GM21381 (cell line): ENCODE results near the gene USP15.
A peak's percentile ranks its signal among the peaks of the same experiment; 100 is the strongest.
"Not testable (repeated sequence)": the region's sequence is repeated elsewhere in the genome, so short reads cannot be mapped to it uniquely, and the experiment has no call there.

Experiments used
- ATAC-seq: cut with Tn5 transposase; IDR thresholded peaks from one replicate; pipeline ENCODE4 v1.9.1; 2021; ENCODE audit warnings: mild to moderate bottlenecking, moderate library complexity; ENCODE audit not compliant: unreplicated experiment

Gene USP15

DNA sequence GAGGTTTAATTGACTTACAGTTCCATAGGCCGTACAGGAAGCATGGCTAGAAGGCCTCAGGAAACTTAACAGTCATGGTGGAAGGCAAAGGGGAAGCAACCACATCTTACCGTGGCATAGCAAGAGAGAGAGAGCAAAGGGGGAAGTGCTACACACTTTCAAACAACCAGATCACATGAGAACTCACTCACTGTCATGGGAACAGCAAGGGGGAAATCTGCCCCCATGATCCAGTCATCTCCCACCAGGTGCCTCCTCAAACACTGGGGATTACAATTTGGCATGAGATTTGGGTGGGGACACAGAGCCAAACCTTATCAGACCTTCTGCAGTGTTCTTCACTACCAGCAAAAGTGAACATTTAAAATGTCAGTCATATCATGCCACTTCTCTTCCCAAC is 58.9 kb downstream of the USP15 start:
- no peak for ATAC-seq

DNA sequence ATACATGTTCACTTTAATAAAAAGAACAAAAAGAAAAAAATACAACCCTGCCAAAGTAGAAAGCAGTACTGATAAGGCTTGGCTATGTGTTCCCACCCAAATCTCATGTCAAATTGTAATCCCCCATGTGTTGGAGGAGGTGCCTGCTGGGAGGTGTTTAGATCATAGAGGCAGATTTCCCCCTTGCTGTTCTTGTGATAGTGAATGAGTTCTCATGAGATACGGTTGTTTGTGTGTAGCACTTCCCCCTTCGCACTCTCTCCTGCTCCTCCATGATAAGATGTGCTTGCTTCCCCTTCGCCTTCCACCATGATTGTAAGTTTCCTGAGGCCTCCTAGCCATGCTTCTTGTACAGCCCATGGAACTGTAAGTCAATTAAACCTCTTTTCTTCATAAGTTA is 59.9 kb downstream of the USP15 start:
- ATAC-seq, result no peak

DNA sequence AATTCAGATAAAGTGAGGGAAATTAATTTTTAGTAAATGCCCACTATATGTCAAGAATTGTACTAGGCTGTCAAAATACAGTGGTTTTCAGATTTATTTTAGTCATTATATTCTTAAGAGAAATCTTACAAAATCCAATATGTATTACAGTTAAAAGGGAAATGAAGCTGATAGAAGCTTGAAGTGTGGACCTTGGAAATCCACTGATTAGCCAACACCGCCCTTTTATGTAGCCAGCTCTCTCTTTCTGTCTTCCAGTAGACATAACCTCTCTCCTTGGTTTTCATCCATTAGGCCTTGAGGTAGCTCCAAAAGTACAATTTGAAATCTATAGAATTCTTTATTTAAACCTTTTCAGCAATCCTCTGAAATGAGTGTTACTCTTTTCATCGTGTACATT is 63.2 kb downstream of the USP15 start:
- ATAC-seq, result no peak

DNA sequence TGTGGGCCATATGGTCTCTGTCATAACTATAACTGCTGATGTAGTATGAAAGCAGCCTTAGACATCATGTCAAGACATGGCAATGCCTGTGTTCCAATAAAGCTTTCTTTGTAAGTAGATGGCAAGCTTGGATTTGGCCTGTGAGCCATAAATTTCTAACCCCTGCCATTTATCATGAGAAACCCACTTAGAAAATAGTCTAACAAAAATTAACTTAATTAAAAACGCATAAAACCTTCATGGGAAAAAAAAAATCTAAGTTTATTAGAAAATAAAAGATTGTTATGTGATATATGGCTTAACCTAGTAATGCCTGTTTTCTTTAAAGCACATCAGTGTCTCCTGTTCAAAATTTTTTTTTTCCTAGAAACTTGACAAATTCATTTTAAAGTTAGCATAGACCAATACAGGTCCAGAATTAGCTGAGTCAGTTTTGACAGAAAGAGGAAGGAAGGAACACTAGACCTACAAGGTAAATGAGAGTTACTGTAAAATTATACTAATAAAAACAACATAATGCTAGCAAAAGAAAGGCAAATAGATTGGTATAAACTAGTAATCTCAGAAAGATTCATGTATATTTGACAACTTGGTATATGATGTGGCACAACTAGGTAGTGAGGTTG is 68.2 kb downstream of the USP15 start:
- ATAC-seq, result no peak

DNA sequence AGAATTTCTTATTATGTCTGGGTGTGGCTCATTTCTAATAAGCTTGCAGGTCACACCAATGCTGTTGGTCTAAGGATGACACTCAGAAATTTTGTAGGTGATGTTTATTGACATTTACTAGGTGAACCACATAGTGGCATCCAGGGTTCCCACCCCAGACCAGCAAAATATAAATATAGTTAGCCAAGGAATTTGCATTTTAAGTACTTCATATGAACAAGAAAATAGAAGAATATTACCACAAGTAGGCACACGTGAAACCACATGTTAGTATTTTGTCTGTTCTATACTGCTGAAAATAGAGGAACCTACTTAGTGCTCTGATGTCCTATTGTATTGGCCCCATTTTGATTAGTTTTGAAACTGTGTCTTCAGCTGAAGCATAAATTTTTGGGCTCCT is 71.1 kb downstream of the USP15 start:
- ATAC-seq, result peak; percentile 67

DNA sequence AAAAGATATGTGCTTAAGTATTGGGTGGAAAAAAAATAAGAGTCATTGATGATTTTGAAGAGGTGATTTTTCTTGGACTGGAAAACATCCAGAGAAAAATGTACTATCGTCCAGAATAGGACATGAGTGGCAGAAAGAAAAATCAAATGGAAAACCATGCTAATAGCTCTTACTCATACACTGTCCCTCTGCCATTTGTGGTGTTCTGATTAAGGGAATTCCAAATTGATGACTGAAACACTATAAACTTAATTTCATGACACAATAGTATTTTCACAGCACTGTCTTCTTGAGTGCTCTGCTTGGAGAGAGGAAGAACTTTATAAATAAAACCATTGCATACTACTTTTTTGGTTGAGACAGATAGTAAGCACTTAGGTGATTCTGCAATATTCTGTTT is 72.4 kb downstream of the USP15 start:
- no peak for ATAC-seq

DNA sequence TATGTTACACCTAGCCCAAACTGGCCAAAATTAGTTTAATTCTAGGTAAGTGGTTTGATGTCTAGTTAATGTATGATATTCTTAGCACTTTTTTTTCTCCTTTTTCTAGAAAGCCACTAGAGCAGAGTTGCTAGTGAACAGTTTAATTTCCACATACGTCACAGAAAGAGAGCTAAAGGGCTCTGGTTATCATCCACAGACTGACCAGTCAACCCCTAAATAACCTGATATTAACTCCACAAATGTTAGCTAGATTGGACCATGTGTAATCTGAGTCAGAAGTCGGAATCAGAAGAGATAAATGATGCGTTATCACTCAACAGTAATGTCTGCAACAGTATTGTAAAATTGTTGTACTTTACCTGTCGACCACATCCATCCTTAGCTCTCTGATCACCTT is 74.9 kb downstream of the USP15 start:
- no peak for ATAC-seq

DNA sequence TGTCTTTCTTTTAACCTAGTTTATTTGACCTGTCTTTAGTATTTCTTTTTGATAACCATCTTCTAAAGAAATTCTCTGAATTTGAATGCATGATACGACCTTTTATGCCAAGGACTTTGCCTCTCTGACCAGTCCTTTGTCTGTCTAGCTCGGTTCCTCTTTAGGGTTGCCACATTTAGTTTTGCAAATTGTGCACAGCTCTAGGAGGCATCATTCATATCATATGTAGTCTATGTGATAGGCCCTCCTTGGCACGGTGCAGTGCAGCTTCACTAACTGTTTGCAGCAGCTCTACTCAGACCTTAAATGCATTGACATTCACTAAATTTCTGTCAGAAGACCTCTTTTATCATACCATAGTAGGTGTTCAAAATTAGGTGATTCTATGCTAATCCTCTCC is 75.6 kb downstream of the USP15 start:
- ATAC-seq, result no peak

DNA sequence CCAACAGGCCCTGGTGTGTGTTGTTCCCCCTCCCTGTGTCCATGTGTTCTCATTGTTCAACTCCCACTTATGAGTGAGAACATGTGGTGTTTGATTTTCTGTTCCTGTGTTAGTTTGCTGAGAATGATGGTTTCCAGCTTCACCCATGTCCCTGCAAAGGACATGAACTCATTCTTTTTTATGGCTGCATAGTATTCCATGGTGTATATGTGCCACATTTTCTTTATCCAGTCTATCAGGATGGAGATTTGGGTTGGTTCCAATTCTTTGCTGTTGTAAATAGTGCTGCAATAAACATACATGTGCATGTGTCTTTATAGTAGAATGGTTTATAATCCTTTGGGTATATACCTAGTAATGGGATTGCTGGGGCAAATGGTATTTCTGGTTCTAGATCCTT is 77.4 kb downstream of the USP15 start:
- ATAC-seq, result not testable (repeated sequence)

DNA sequence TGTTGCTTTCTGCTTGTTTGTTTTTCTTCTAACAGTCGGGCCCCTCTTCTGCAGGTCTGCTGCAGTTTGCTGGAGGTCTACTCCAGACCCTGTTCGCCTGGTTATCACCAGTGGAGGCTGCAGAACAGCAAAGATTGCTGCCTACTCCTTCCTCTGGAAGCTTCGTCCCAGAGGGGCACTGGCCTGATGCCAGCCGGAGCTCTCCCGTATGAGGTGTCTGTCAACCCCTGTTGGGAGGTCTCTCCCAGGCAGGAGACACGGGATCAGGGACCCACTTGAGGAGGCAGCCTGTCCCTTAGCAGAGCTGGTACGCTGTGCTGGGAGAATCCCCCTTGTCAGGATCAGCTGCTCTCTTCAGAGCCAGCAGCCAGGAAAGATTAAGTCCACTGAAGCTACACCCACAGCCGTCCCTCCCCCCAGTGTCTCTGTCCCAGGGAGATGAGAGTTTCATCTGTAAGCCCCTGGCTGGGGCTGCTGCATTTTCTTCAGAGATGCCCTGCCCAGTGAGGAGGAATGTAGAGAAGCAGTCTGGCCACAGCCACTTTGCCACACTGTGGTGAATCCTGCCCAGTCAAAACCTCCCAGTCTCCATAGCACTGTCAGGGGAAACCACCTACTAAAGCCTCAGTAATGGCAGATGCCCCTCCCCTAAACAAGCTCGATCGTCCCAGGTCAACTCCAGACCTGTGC is 82.6 kb downstream of the USP15 start:
- not testable (repeated sequence) for ATAC-seq

DNA sequence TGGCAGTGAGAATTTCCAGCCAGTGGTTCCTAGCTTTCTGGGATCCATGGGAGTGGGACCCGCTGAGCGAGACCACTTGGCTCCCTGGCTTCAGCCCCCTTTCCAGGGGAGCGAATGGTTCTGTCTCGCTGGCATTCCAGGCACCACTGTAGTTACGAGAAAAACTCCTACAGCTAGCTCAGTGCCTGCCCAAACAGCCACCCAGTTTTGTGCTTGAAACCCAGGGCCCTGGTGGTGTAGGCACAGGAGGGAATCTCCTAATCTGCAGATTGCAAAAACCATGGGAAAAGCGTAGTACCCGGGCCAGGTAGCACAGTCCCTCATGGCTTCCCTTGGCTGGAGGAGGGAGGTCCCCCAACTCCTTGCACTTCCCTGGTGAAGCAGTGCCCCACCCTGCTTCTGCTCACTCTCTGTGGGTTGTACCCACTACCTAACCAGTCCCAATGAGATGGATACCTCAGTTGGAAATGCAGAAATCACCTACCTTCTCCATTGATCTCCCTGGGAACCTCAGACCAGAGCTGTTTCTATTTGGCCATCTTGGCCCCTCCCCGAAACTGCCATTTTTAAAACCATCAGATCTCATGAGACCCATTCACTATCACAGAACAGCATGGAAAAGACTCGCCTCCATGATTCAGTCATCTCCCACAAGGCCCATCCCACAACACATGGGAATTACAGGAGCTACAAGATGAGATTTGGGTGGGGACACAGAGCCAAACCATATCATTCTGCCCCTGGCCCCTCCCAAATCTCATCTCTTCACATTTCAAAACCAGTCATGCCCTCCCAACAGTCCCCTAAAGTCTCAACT is 83.3 kb downstream of the USP15 start:
- not testable (repeated sequence) for ATAC-seq

DNA sequence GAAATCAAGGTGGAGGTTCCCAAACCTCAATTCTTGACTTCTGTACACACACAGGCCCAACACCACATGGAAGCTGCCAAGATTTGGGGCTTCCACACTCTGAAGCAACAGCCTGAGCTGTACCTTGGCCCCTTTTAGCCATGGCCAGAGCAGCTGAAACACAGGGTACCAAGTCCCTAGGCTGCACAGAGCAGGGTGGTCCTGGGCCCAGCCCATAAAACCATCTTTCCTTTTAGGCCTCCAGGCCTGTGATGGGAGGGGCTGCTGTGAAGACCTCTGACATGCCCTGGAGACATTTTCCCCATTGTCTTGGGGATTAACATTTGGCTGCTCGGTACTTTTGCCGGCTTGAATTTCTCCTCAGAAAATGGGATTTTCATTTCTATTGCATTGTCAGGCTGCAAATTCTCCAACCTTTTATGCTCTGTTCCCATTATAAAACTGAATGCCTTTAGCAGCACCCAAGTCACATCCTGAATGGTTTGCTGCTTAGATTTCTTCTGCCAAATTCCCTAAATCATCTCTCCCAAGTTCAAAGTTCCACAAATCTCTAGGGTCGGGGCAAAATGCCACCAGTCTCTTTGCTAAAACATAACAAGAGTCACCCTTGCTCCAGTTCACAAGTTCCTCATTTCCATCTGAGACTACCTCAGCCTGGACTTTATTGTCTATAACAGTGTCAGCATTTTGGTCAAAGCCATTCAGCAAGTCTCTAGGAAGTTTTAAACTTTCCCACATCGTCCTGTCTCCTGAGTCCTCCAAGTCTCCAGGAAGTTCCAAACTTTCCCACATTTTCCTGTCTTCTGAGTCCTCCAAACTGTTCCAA is 84.7 kb downstream of the USP15 start:
- ATAC-seq, result not testable (repeated sequence)

DNA sequence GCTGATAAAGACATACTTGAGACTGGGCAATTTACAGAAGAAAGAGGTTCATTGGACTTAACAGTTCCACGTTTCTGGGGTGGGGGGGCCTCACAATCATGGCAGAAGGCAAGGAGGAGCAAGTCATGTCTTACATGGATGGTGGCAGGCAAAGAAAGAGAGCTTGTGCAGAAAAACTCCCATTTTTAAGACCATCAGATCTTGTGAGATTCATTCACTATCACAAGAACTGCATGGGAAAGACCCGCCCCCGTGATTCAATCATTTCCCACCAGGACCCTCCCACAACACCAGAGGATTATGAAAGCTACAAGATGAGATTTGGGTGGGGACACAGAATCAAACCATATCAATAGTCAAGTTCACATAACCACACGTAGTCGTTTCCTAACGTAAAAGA is 85.5 kb downstream of the USP15 start:
- no peak for ATAC-seq

DNA sequence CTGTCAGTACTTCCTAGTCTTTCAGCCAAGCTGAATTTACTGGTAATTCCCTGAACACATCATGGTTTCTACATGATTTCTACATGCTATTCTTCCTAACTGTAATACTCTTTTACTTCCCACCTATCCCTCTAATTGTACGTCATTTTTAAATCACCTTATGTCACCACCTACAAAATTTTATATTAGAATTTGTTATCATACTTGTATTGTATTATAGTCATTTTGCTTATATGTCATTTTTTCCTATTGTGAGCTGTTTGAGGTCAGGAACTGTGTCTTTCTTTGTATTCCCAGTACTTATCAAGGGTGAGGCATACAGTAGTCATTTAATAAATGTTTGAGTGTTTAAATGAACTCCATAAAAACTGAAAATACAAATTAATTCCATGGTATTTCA is 86.6 kb downstream of the USP15 start:
- ATAC-seq, result no peak

DNA sequence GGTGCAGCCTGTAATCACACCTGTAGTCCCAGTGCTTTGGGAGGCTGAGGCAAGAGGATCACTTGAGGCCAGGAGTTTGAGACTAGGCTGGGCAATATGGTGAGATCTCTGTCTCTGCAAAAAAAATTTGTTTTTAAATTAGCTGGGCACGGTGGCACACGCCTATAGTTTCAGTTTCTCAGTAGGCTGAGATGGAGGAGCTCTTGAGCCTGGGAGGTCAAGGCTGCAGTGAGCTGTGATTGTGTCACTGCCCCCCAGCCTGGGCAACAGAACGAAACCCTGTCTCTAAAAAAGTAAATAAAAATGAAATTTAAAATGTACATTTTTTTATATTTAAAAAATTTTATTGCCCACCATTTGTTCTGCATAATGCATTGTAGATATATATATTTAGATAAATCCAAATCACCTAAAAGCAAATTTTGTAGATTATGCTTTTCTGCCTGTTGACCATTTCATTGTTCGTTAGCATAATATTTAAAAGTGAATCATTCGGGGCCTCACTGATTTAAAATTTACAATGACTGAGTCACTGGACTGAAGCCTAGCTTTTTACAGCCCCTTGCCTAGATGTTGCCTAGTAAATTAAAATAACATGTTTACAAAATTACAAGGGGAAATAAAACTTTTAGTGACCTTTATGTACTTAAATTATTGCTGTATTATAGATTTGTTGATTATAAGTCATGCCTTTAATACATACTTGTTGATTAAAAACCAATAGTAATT is 87.9 kb downstream of the USP15 start:
- no peak for ATAC-seq

DNA sequence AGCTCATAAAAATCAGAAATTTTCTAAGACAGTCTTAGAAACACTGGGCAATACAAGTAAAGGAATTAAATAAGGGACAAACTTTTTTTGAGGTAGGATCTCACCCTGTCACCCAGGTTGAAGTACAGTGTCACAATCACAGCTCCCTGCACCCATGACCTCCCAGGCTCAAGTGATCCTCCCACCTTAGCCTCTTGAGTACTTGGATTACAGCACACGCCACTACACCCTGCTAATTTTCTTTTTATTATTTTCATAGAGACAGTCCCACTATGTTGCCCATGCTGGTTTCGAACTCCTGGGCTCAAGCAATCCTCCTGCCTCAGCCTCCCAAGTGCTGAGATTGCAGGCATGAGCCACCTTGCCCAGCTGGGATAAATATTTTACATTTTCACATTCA is 90.3 kb downstream of the USP15 start:
- ATAC-seq, result no peak

DNA sequence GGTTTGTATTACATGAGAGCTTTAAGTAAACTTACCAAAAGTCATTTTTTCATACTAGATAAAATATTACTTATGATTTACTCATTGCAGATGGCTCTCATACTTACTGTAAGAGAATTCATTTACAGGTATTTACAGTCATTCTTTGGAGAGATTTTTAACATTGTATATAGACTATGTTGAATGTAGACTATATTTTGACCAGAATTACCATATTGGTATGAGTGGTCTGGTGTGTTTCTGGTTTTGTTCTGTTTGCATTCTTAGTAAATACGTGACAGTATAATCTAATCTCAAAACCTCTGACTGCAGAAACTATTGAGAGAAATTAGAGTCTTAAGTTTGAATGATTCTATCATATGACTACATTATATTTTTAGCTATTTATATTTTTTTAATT is 91.1 kb downstream of the USP15 start:
- no peak for ATAC-seq

DNA sequence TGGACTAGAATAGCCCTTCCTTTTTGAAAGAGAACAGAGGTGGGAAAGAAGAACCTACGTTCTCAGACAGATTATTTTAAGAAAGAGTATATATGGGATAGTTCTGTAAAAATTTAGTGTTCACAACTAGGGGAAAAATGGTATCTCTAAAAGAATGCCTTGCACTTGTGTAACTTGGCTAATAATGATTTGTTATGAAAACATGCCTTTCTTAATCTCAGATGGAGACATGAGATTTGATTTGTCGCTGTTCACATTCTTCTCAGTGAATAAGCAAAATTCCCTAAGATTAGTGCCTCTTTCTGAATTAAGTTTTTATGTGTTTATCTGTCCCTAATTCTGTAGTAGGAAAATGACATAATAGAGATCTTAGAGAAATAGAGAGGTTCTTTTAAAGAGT is 100.8 kb downstream of the USP15 start:
- no peak for ATAC-seq

DNA sequence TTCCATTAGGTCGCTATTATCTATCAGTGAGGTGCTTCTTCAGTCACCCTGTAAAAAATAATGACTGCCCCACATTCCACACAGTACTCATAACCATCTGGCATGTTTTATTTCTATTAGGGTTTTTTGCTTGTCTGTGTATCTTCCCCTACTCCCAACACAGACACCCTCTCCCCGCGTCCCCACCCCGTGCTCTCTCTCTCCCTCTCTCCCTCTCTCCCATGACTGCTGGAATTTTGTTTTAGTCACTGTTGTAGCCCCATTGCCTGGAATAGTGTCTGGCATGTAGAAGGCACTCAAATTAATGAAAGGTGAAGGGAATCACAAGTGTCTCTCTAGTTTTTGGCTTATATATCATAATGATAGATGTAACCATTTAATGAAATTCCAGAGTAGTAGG is 103.3 kb downstream of the USP15 start:
- ATAC-seq, result no peak

DNA sequence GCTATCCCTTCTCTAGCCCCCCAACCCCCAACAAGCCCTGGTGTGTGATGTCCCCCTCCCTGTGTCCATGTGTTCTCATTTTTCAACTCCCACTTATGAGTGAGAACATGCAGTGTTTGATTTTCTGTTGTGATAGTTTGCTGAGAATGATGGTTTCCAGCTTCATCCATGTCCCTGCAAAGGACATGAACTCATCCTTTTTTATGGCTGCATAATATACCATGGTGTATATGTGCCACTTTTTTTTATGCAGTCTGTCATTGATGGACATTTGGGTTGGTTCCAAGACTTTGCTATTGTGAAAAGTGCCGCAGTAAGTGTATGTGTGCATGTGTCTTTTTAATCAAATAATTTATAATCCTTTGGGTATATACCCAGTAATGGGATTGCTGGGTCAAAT is 104.5 kb downstream of the USP15 start:
- not testable (repeated sequence) for ATAC-seq

DNA sequence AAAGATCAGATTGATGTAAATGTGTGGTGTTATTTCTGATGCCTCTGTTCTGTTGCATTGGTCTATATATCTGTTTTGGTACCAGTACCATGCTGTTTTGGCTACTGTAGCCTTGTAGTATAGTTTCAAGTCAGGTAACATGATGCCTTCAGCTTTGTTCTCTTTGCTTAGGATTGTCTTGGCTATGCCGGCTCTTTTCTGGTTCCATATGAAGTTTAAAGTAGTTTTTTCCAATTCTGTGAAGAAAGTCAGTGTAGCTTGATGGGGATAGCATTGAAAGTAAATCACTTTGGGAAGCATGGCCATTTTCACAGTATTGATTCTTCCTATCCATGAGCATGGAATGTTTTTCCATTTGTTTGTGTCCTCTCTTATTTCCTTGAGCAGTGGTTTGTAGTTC is 105.6 kb downstream of the USP15 start:
- ATAC-seq, result not testable (repeated sequence)
